Suprapubic skin (tissue), 4 donors: ENCODE data around the gene SHROOM2. TPM values are rescaled to one million over a fixed set of nuclear protein-coding genes. Genes with fewer than 3 reads are reported as not detected.
"Not testable (repeated sequence)": the region's sequence is repeated elsewhere in the genome, so short reads cannot be mapped to it uniquely, and the experiment has no call there.

Experiments
- DNase-seq, 2 donors: peaks; one replicate each; pipeline ENCODE4 v3.0.0-alpha.2; 2019; ENCODE audit warnings: low spot score in 2 of 2
- H3K27ac ChIP-seq: fragments of 200-600 bp; sonication (generic); one replicate; pipeline ENCODE4 v1.5.1; 2019
- H3K27me3 ChIP-seq: fragments of 200-600 bp; sonication (generic); one replicate; pipeline ENCODE4 v1.5.1; 2019
- H3K36me3 ChIP-seq: fragments of 200-600 bp; sonication (generic); one replicate; pipeline ENCODE4 v1.5.1; 2019
- H3K4me1 ChIP-seq: fragments of 200-600 bp; sonication (generic); one replicate; pipeline ENCODE4 v1.5.1; 2019
- H3K4me3 ChIP-seq: fragments of 200-600 bp; sonication (generic); one replicate; pipeline ENCODE4 v1.5.1; 2019; ENCODE audit warnings: mild to moderate bottlenecking
- H3K9me3 ChIP-seq: fragments of 200-600 bp; sonication (generic); one replicate; pipeline ENCODE4 v1.5.1; 2019
- EP300 ChIP-seq: sonication (generic); formaldehyde crosslinking; IDR thresholded peaks from one replicate; pipeline ENCODE4 v1.6.1; 2017; ENCODE audit warnings: antibody characterized with exemption
- POLR2A ChIP-seq, 2 donors: fragments of 450-650 bp; IDR thresholded peaks; one replicate each; pipeline ENCODE4 v1.6.1; 2017; ENCODE audit warnings: antibody characterized with exemption in 2 of 2, mild to moderate bottlenecking in 2 of 2, moderate library complexity in 2 of 2
- POLR2AphosphoS5 ChIP-seq, 3 donors: sonication (generic); formaldehyde crosslinking; IDR thresholded peaks; one replicate each; pipeline ENCODE4 v1.6.1; 2017; ENCODE audit warnings: antibody characterized with exemption in 3 of 3
- WGBS: methylation state at CpG from one replicate; pipeline ENCODE4 v1.1.5; 2018; 5-methylcytosine and 5-hydroxymethylcytosine counted together
- total RNA-seq, 4 donors: library from RNA; depleted of rRNA; stranded (reverse); fragments of >200 nt; gene quantifications; one replicate each; pipeline ENCODE4 v1.1.0, GENCODE V29; 2016
- TF ChIP-seq, protein P1 (sequence below), 2 donors: fragments of 200-600 bp in 1 of 2; fragments of 450-650 bp in 1 of 2; sonication (generic) in 1 of 2; IDR thresholded peaks; one replicate each; pipeline ENCODE4 v1.5.1; 2016 to 2019; ENCODE audit warnings: antibody characterized with exemption in 2 of 2, mild to moderate bottlenecking in 1 of 2, moderate library complexity in 1 of 2

Gene SHROOM2
- total RNA-seq, 4 donors from 2014 or later: 10.7 to 16.7 (median 11.8) TPM

DNA sequence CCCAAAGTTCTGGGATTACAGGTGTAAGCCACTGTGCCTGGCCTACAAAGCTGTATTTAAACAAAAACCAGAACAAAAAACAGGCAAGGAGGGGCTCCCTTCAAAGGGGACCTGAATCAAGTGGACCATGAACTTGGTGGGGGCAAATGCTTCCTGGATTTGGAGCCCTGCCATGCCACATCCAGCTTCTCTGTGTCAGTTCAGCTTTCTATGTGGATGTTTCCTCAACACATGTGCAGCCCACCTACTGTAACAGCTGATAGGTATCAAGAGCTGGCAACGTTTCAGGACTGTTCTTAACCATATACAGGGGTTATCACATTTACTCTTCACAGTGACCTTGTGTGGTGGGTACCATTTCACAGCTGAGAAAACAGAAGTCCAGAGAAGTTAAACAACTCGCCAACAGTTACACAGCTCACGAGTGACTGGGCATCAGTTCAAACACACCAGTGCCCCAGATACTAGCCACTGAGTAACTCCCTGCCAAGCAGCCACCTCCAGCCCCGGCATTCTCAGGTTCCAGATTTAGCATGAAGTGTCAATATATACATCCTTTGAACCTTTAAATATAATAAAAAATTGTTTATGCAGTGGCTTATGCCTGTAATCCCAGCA is 28.1 kb upstream of the SHROOM2 start:
- Histone ChIP-seq H3K27ac (no peak overlapping the region), H3K36me3 (no peaks in the 10 kb centered on the region), H3K27me3 (no peaks in the 10 kb centered on the region), H3K9me3 (no peaks in the 10 kb centered on the region), H3K4me1 (no peaks in the 10 kb centered on the region), H3K4me3 (no peak overlapping the region)
- WGBS: 69% methylated on average over 4 of the region's 4 CpGs
- TF ChIP-seq, protein P1, sequence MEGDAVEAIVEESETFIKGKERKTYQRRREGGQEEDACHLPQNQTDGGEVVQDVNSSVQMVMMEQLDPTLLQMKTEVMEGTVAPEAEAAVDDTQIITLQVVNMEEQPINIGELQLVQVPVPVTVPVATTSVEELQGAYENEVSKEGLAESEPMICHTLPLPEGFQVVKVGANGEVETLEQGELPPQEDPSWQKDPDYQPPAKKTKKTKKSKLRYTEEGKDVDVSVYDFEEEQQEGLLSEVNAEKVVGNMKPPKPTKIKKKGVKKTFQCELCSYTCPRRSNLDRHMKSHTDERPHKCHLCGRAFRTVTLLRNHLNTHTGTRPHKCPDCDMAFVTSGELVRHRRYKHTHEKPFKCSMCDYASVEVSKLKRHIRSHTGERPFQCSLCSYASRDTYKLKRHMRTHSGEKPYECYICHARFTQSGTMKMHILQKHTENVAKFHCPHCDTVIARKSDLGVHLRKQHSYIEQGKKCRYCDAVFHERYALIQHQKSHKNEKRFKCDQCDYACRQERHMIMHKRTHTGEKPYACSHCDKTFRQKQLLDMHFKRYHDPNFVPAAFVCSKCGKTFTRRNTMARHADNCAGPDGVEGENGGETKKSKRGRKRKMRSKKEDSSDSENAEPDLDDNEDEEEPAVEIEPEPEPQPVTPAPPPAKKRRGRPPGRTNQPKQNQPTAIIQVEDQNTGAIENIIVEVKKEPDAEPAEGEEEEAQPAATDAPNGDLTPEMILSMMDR (IDR thresholded peaks at IDR 0.05): no peak
- TF ChIP-seq POLR2AphosphoS5 (IDR thresholded peaks at IDR 0.05) (no peak), EP300 (no peak), POLR2A (IDR thresholded peaks at IDR 0.05) (no peak)
- DNase-seq: no peak

DNA sequence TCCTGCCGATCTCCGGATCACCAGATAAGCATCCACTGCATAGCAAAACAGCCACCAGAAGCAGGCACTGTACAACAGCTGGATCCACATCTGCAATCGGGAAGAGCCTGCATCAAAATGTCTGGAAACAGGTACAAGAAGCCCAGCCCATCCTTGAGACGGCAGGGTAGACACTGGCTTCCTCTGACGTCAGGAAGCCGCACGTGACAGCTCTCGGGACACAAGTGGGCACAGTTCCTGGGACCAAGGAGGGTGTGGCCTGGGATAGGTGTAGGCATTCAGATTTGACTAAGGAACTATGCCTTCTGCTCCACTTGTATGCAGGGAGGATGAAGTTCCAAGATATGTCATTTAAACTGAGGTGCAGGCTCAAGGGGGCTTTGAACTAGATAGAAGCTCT is 26.9 kb upstream of the SHROOM2 start:
- H3K36me3 ChIP-seq: no peaks in the 10 kb centered on the region
- H3K27me3 ChIP-seq: no peaks in the 10 kb centered on the region
- H3K27ac ChIP-seq: no peak overlapping the region
- H3K9me3 ChIP-seq: no peaks in the 10 kb centered on the region
- WGBS: 67% methylated on average over 8 of the region's 8 CpGs
- DNase-seq: no peak
- no peak overlapping the region for H3K4me3 ChIP-seq
- TF ChIP-seq, protein P1 (IDR thresholded peaks at IDR 0.05): no peak
- no peak for TF ChIP-seq EP300
- TF ChIP-seq POLR2A (IDR thresholded peaks at IDR 0.05): no peak
- TF ChIP-seq POLR2AphosphoS5 (IDR thresholded peaks at IDR 0.05): no peak
- H3K4me1 ChIP-seq: no peaks in the 10 kb centered on the region

DNA sequence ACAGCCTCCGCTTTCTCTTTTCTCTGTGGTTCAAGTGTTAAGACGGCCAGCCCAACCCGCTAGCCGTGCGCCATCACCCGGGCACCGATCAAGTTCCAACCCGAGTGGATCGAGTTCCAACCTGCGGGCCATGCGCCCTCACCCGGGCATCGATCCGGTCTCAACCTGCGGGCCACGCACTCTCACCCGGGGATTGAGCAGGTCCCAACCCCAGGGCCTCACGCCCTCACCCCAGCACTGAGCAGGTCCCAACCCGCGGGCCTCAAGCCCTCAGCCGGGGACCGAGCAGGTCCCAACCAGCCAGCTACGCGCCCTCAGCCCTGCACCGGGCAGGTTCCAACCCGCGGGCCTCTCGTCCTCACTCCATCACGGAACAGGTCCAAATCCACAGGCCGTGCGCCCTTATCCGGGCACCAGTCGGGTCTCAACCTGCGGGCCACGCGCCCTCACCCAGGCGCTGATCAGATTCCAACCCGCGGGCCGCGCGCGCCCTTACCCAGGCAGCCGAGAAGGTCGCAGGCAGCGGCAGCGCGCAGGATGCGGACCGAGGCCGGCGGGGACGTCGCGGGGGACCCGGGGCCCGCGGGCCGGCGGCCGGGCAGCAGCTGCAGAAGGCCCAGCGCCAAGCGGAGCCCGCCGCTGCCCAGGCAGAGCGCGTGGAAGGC is 21.0 kb upstream of the SHROOM2 start:
- H3K36me3 ChIP-seq: no peaks in the 10 kb centered on the region
- WGBS: 54% methylated on average over 17 of the region's 67 CpGs
- H3K4me3 ChIP-seq: peak overlapping the region; percentile 7
- no peak overlapping the region for H3K27ac ChIP-seq
- no peak for DNase-seq
- H3K9me3 ChIP-seq: no peaks in the 10 kb centered on the region
- no peaks in the 10 kb centered on the region for H3K4me1 ChIP-seq
- TF ChIP-seq EP300 (no peak), POLR2A (IDR thresholded peaks at IDR 0.05) (no peak), POLR2AphosphoS5 (IDR thresholded peaks at IDR 0.05) (no peak)
- TF ChIP-seq, protein P1 (IDR thresholded peaks at IDR 0.05): no peak
- H3K27me3 ChIP-seq: no peaks in the 10 kb centered on the region

DNA sequence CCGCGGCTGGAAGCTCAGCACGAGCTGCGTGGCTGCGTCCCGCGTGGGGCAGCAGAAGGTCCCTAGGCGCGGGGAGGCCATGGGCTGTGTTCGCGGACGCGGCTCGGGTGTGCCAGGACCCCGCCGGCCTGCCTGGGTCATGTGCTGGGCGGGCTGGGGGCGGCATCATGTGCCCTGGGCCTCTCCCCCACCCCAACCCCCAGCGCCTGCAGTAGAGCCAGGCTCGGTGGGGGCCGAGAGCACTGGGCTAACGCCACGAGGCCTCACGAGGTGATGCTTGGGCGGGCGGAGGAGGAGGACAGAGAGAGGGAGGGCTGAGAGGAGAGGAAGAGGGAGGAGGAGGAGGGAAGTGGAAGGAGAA is 20.5 kb upstream of the SHROOM2 start, which contains the start of gene GPR143:
Gene GPR143, minus strand, starts transcription at position 111 of the 361 bp plus-strand sequence. Its CDS starts 30 bp downstream, at position 81.
- peak within 1 kb of the TSS; percentile 7 for H3K4me3 ChIP-seq

DNA sequence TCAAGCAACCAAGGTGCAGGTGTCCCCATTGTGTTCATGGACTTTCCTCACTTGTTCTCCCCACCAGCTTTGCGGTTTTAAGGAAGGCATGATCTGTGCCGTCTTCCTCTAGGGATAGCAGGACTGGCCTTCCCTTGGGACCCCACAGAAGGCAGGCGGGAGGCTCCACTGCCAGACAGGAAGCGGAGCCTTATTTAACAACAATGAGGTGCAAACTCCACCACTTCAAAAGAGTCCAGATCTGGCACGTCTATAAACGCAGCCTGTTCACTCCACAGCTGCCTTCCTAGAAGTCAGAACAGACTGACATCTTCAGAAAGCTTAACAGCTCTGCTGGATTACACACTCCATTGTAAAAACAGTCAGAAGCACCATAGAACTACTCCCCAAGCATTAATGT is 18.9 kb upstream of the SHROOM2 start:
- TF ChIP-seq, protein P1 (IDR thresholded peaks at IDR 0.05): no peak
- no peak for TF ChIP-seq POLR2AphosphoS5 (IDR thresholded peaks at IDR 0.05)
- no peak for TF ChIP-seq EP300
- TF ChIP-seq POLR2A (IDR thresholded peaks at IDR 0.05): no peak
- 48% methylated on average over 6 of the region's 6 CpGs for WGBS

More for the DNA sequence above, 20.5 kb upstream of the SHROOM2 start, which contains the start of gene GPR143:
- Histone ChIP-seq H3K9me3 (no peaks in the 10 kb centered on the region), H3K27ac (no peak within 1 kb of the TSS), H3K36me3 (no peaks in the 10 kb centered on the region), H3K4me1 (no peaks in the 10 kb centered on the region), H3K27me3 (no peaks in the 10 kb centered on the region)
- no peak for DNase-seq
- TF ChIP-seq, protein P1 (IDR thresholded peaks at IDR 0.05): no peak
- TF ChIP-seq EP300 (no peak), POLR2AphosphoS5 (IDR thresholded peaks at IDR 0.05) (no peak), POLR2A (IDR thresholded peaks at IDR 0.05) (no peak)
- WGBS: 53% methylated on average over 9 of the region's 26 CpGs

DNA sequence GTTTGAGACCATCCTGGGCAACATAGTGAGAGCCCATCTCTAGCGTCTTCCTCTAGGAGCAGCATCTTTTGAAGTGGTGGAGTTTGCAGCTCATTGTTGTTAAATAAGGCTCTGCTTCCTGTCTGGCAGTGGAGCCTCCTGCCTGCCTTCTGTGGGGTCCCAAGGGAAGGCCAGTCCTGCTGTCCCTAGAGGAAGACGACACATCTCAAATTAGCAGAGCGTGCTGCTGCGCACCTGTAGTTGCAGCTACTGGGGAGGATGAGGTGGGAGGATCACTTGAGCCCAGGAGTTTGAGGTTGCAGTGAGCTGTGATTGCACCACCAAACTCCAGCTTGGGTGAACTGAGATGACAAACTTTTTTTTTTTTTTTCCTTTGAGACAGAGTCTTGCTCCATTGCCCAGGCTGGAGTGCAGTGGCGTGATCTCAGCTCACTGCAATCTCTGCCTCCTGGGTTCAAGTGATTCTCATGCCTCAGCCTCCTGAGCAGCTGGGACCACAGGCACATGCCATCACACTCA is 17.8 kb upstream of the SHROOM2 start:
- not testable (repeated sequence) for H3K36me3 ChIP-seq, H3K27me3 ChIP-seq, H3K4me1 ChIP-seq, H3K9me3 ChIP-seq, H3K27ac ChIP-seq, DNase-seq, H3K4me3 ChIP-seq
- WGBS: 89% methylated on average over 4 of the region's 5 CpGs

More for the DNA sequence above, 18.9 kb upstream of the SHROOM2 start:
- Histone ChIP-seq H3K27ac (no peak overlapping the region), H3K4me1 (no peaks in the 10 kb centered on the region), H3K36me3 (no peaks in the 10 kb centered on the region), H3K27me3 (no peaks in the 10 kb centered on the region), H3K9me3 (no peaks in the 10 kb centered on the region), H3K4me3 (no peak overlapping the region)
- no peak for DNase-seq
